H1 (cell line): Measurements from ENCODE around the gene CYGB. TPM values are rescaled to one million over a fixed set of nuclear protein-coding genes. Genes with fewer than 3 reads are reported as not detected.

Experiments
- BCL11A ChIP-seq, 2 experiments: IDR thresholded peaks; one replicate each; pipeline ENCODE4 v1.6.1; 2011; ENCODE audit warnings: low read depth in 2 of 2, low read length in 2 of 2, mild to moderate bottlenecking in 2 of 2
- CBX5 ChIP-seq: fragments of 300-800, 300-1000 bp; sonication (generic); IDR thresholded peaks from 2 replicates; pipeline ENCODE4 v1.7.1; 2016; ENCODE audit warnings: antibody characterized with exemption, low read length, low read depth
- GABPA ChIP-seq: IDR thresholded peaks from 2 replicates; pipeline ENCODE4 v1.6.1; 2011; ENCODE audit warnings: mild to moderate bottlenecking, low read length, moderate library complexity, borderline replicate concordance; ENCODE audit not compliant: insufficient read depth
- GTF2F1 ChIP-seq: IDR thresholded peaks from 2 replicates; pipeline ENCODE4 v1.6.1; 2012; ENCODE audit warnings: low read depth, low read length, improper control_type of control experiment, borderline replicate concordance
- KDM1A ChIP-seq: fragments of 200-600, 300-600 bp; sonication (generic); IDR thresholded peaks from 2 replicates; pipeline ENCODE4 v1.7.1; 2016; ENCODE audit warnings: mild to moderate bottlenecking, low read length, borderline replicate concordance
- POLR2AphosphoS5 ChIP-seq: IDR thresholded peaks from 2 replicates; pipeline ENCODE4 v1.6.1; 2011; ENCODE audit warnings: low read depth, low read length
- RAD21 ChIP-seq, 2 experiments: IDR thresholded peaks in 1 of 2; conservative IDR thresholded peaks in 1 of 2; 2 replicates each; pipeline ENCODE4 v1.6.1; 2011; ENCODE audit warnings: low read depth in 2 of 2, low read length in 2 of 2, improper control_type of control experiment in 1 of 2, inconsistent platforms in 1 of 2, mild to moderate bottlenecking in 1 of 2, moderate library complexity in 1 of 2
- RBBP5 ChIP-seq: IDR thresholded peaks from 2 replicates; pipeline ENCODE4 v1.7.1; 2012; ENCODE audit warnings: low read depth, mild to moderate bottlenecking, inconsistent platforms, low read length, moderate library complexity, borderline replicate concordance
- RNF2 ChIP-seq: fragments of 200-900, 300-1000 bp; sonication (generic); IDR thresholded peaks from 2 replicates; pipeline ENCODE4 v1.7.1; 2016; ENCODE audit warnings: borderline replicate concordance, low read depth, mild to moderate bottlenecking, antibody characterized with exemption, low read length; ENCODE audit not compliant: poor library complexity, severe bottlenecking; ENCODE audit errors: missing control alignments
- RXRA ChIP-seq: IDR thresholded peaks from 2 replicates; pipeline ENCODE4 v1.6.1; 2011; ENCODE audit warnings: low read depth, mild to moderate bottlenecking, low read length, moderate library complexity; ENCODE audit not compliant: insufficient read depth
- SAP30 ChIP-seq: fragments of 300-600 bp; sonication (generic); IDR thresholded peaks from 2 replicates; pipeline ENCODE4 v1.7.1; 2012; ENCODE audit warnings: low read length, moderate library complexity, mild to moderate bottlenecking, inconsistent platforms; ENCODE audit not compliant: insufficient read depth, insufficient replicate concordance
- SP4 ChIP-seq: IDR thresholded peaks from 2 replicates; pipeline ENCODE4 v1.6.1; 2012; ENCODE audit warnings: low read length, inconsistent platforms
- TAF1 ChIP-seq: IDR thresholded peaks from 2 replicates; pipeline ENCODE4 v1.6.1; 2011; ENCODE audit warnings: mild to moderate bottlenecking, low read depth, low read length
- TBP ChIP-seq: IDR thresholded peaks from 2 replicates; pipeline ENCODE4 v1.6.1; 2011; ENCODE audit warnings: low read depth, low read length, improper control_type of control experiment
- TEAD4 ChIP-seq: IDR thresholded peaks from 2 replicates; pipeline ENCODE4 v1.6.1; 2012; ENCODE audit warnings: low read depth, low read length, inconsistent platforms, mixed read lengths
- polyA plus RNA-seq, 7 experiments: library from polyadenylated mRNA; depleted of rRNA in 3 of 7; stranded (reverse) in 5 of 7; unstranded in 2 of 7; fragments of >200 nt in 5 of 7; fragments of 200-250 nt in 2 of 7; gene quantifications; 1 replicate in 5 of 7; 2 replicates in 1 of 7; 4 replicates in 1 of 7; pipeline versions ENCODE4 v1.2.1 to v1.2.3, GENCODE V29; 2011 to 2013; ENCODE audit warnings: missing spikeins in 2 of 7, mixed read lengths in 2 of 7
- total RNA-seq: library from RNA; stranded (reverse); fragmentation: NEBNext Ultra II Directional; extraction: Animal tissue kit (Norgen Biotek cat#: 25700); gene quantifications from 2 replicates; pipeline ENCODE4 v1.2.1, GENCODE V29; 2021
- TF ChIP-seq, protein P1 (sequence below): IDR thresholded peaks from 2 replicates; pipeline ENCODE4 v1.6.1; 2011; ENCODE audit warnings: low read length, improper control_type of control experiment
- TF ChIP-seq, protein P2 (sequence below): IDR thresholded peaks from 2 replicates; pipeline ENCODE4 v1.6.1; 2012; ENCODE audit warnings: low read length, inconsistent platforms

CYGB gene
- total and polyA plus RNA-seq, 2 of the 8 experiments (the other 6 are each of a cell fraction or from before 2014, with no cell fraction given), result 2.7 to 3.7 TPM

DNA sequence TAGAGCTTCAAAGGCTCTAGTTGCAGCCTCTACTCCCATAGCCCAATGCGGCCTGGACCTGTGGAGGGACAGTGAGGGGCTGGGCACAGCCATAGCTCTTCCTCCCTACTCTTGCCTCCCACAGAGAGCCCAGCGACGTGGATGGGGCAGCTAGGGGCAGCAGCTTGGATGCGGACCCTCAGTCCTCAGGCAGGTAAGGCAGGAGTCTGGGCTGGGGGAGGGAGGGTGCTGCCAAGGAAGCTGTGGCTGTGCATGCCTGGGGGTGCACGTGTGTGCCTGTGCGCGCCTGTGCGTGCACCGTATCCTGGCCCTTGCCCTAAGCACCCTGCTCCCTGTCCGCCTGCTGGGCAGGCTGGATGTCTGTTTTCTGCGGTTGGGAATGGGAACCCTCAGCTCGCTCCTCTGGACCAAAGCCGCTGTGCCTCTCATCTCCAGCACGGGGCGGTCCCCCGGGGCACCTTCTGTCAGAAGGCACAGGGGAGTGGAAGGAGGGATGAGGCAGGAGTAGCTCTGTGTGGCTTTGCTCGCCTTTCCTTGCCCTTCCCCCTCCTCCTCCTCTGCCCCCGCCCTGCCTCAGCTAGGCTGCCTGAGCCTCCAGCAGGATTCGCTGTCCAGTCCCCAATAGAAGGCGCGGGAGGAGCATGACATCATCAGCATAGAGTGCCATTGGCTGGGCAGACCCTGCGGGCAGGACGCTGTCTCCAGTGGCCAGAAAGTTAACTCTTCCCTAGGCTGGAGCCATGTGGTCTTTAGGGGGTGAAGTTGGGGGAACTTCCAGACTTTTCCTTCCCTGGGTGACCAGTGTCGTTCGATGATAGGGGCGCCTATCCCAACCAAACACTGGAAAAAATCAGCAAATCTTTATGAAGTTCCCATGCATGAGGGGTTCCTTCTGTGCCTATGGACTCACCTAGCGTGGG lies 3.1 kb upstream of the CYGB start (continued):
- peak; percentile 59 for TF ChIP-seq SAP30
- TF ChIP-seq KDM1A, result no peak
- TF ChIP-seq BCL11A (IDR thresholded peaks at IDR 0.05; ENCODE audit: low read depth in 2 of 2, low read length in 2 of 2), result no peak
- no peak for TF ChIP-seq TBP
- peak; percentile 12; the same call in 1 of the 2 replicates for TF ChIP-seq GABPA
- no peak for TF ChIP-seq SP4
- TF ChIP-seq RXRA, result no peak
- TF ChIP-seq TEAD4, result no peak
- TF ChIP-seq RNF2, result no peak
- TF ChIP-seq CBX5, result no peak
- TF ChIP-seq TAF1, result no peak
- TF ChIP-seq, protein P1, sequence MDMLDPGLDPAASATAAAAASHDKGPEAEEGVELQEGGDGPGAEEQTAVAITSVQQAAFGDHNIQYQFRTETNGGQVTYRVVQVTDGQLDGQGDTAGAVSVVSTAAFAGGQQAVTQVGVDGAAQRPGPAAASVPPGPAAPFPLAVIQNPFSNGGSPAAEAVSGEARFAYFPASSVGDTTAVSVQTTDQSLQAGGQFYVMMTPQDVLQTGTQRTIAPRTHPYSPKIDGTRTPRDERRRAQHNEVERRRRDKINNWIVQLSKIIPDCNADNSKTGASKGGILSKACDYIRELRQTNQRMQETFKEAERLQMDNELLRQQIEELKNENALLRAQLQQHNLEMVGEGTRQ, result no peak
- no peak for TF ChIP-seq POLR2AphosphoS5
- 0 out of 2 replicates have a peak, but pooled peaks have one; percentile 31 for TF ChIP-seq RBBP5
- no peak for TF ChIP-seq GTF2F1
- TF ChIP-seq, protein P2, sequence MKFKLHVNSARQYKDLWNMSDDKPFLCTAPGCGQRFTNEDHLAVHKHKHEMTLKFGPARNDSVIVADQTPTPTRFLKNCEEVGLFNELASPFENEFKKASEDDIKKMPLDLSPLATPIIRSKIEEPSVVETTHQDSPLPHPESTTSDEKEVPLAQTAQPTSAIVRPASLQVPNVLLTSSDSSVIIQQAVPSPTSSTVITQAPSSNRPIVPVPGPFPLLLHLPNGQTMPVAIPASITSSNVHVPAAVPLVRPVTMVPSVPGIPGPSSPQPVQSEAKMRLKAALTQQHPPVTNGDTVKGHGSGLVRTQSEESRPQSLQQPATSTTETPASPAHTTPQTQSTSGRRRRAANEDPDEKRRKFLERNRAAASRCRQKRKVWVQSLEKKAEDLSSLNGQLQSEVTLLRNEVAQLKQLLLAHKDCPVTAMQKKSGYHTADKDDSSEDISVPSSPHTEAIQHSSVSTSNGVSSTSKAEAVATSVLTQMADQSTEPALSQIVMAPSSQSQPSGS, result peak; percentile 100
- no peak for TF ChIP-seq RAD21 (IDR thresholded peaks at IDR 0.05 in 1 of 2, conservative IDR thresholded peaks at IDR 0.05 in 1 of 2; ENCODE audit: low read depth in 2 of 2, low read length in 2 of 2)
